ENCODE results near the gene GPR108.

The GPR108 gene

DNA sequence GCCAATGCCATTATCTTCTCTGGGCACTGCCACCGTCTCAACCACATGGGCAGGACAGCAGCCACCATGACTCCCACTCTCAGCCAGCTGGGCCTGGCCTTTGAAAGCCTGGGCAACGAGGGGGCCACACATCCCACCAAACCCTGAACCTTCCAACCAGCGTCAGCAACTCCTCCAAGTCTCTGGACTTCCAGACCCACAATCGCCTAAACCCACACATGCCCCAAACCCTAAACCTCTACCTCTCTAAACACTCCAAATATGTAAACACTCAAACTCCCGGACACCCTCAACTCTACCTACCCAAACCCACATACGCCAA is 17.9 kb downstream of the GPR108 start (continued):
- TF ChIP-seq, protein P1, sequence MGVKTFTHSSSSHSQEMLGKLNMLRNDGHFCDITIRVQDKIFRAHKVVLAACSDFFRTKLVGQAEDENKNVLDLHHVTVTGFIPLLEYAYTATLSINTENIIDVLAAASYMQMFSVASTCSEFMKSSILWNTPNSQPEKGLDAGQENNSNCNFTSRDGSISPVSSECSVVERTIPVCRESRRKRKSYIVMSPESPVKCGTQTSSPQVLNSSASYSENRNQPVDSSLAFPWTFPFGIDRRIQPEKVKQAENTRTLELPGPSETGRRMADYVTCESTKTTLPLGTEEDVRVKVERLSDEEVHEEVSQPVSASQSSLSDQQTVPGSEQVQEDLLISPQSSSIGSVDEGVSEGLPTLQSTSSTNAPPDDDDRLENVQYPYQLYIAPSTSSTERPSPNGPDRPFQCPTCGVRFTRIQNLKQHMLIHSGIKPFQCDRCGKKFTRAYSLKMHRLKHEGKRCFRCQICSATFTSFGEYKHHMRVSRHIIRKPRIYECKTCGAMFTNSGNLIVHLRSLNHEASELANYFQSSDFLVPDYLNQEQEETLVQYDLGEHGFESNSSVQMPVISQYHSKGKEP (tag by site-specific recombination; IDR thresholded peaks at IDR 0.05): no peak
- TF ChIP-seq SP3 (tag by site-specific recombination; IDR thresholded peaks at IDR 0.05): no peak
- no peak for TF ChIP-seq ZNF610 (tag by site-specific recombination; IDR thresholded peaks at IDR 0.05; ENCODE audit: borderline replicate concordance)
- TF ChIP-seq ZNF239 (tag by site-specific recombination; IDR thresholded peaks at IDR 0.05): no peak
- TF ChIP-seq ZBTB1 (tag by site-specific recombination; IDR thresholded peaks at IDR 0.05): no peak
- TF ChIP-seq RBAK (tag by site-specific recombination; IDR thresholded peaks at IDR 0.05): no peak
- TF ChIP-seq HOXA7 (CRISPR knock-in tag; IDR thresholded peaks at IDR 0.05; ENCODE audit: borderline replicate concordance): no peak
- TF ChIP-seq, protein P2, sequence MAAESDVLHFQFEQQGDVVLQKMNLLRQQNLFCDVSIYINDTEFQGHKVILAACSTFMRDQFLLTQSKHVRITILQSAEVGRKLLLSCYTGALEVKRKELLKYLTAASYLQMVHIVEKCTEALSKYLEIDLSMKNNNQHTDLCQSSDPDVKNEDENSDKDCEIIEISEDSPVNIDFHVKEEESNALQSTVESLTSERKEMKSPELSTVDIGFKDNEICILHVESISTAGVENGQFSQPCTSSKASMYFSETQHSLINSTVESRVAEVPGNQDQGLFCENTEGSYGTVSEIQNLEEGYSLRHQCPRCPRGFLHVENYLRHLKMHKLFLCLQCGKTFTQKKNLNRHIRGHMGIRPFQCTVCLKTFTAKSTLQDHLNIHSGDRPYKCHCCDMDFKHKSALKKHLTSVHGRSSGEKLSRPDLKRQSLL (tag by site-specific recombination; IDR thresholded peaks at IDR 0.05): no peak
- no peak for TF ChIP-seq ZNF514 (tag by site-specific recombination; IDR thresholded peaks at IDR 0.05)
- no peak for TF ChIP-seq ZNF777 (tag by site-specific recombination; IDR thresholded peaks at IDR 0.05; ENCODE audit: borderline replicate concordance)

GRCh38 chr19:6718741-6719539 is 18.4 kb downstream of the GPR108 start:
- CTCF ChIA-PET: interaction anchor here (0.6 kb wide), 1 partner anchor 731 kb away, joined by 4 read pairs; no protein-coding TSS in a partner anchor
- Histone ChIP-seq H3K27ac (ENCODE audit: extremely low read depth, low read depth, low read length) (no peak overlapping the region), H3K4me3 (ENCODE audit: low read depth, low read length) (no peak overlapping the region), H3K9me3 (ENCODE audit: control insufficient read depth, insufficient read depth, low read depth, low read length) (no peaks in the 10 kb centered on the region), H3K36me3 (ENCODE audit: control insufficient read depth in 2 of 2, insufficient read depth in 1 of 2, low read length in 2 of 2) (no peaks in the 10 kb centered on the region), H3K4me1 (ENCODE audit: control insufficient read depth, insufficient read depth, low read length) (no peaks in the 10 kb centered on the region)
- TF ChIP-seq ZSCAN23 (tag by site-specific recombination; IDR thresholded peaks at IDR 0.05) (no peak), ZNF350 (tag by site-specific recombination; IDR thresholded peaks at IDR 0.05) (no peak), ZNF10 (tag by site-specific recombination; IDR thresholded peaks at IDR 0.05) (no peak), ZNF155 (tag by site-specific recombination; IDR thresholded peaks at IDR 0.05) (no peak), ZNF48 (tag by site-specific recombination; IDR thresholded peaks at IDR 0.05) (no peak), ZFP37 (tag by site-specific recombination; IDR thresholded peaks at IDR 0.05) (no peak), KLF9 (tag by site-specific recombination; IDR thresholded peaks at IDR 0.05; ENCODE audit: low read depth) (peak; percentile 87), FEZF1 (tag by site-specific recombination; IDR thresholded peaks at IDR 0.05) (no peak), SETDB1 (IDR thresholded peaks at IDR 0.05; ENCODE audit: insufficient read length, low read length) (no peak), SP2 (tag by site-specific recombination; IDR thresholded peaks at IDR 0.05) (peak; percentile 62), KLF1 (tag by site-specific recombination; IDR thresholded peaks at IDR 0.05) (peak; percentile 52; the same call in 1 of the 2 replicates), GLI2 (tag by site-specific recombination; IDR thresholded peaks at IDR 0.05; ENCODE audit: borderline replicate concordance, low read depth) (no peak), ZFHX2 (tag by site-specific recombination; conservative IDR thresholded peaks at IDR 0.05) (peak; percentile 24; the same call in 1 of the 2 replicates), ZNF114 (tag by site-specific recombination; IDR thresholded peaks at IDR 0.05) (no peak), ZNF747 (tag by site-specific recombination; IDR thresholded peaks at IDR 0.05) (no peak), EGR2 (tag by site-specific recombination; IDR thresholded peaks at IDR 0.05; ENCODE audit: low read depth) (peak; percentile 28; the same call in 1 of the 2 replicates), GFI1B (tag by site-specific recombination; IDR thresholded peaks at IDR 0.05) (no peak), ZNF830 (tag by site-specific recombination; IDR thresholded peaks at IDR 0.05; ENCODE audit: low read depth) (no peak), ZNF561 (tag by site-specific recombination; IDR thresholded peaks at IDR 0.05; ENCODE audit: borderline replicate concordance) (no peak), SP3 (tag by site-specific recombination; IDR thresholded peaks at IDR 0.05) (peak; percentile 82), ZFP69B (tag by site-specific recombination; IDR thresholded peaks at IDR 0.05) (no peak)
- TF ChIP-seq, protein P3, sequence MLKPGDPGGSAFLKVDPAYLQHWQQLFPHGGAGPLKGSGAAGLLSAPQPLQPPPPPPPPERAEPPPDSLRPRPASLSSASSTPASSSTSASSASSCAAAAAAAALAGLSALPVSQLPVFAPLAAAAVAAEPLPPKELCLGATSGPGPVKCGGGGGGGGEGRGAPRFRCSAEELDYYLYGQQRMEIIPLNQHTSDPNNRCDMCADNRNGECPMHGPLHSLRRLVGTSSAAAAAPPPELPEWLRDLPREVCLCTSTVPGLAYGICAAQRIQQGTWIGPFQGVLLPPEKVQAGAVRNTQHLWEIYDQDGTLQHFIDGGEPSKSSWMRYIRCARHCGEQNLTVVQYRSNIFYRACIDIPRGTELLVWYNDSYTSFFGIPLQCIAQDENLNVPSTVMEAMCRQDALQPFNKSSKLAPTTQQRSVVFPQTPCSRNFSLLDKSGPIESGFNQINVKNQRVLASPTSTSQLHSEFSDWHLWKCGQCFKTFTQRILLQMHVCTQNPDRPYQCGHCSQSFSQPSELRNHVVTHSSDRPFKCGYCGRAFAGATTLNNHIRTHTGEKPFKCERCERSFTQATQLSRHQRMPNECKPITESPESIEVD (tag by site-specific recombination; IDR thresholded peaks at IDR 0.05): no peak
- TF ChIP-seq, protein P4, sequence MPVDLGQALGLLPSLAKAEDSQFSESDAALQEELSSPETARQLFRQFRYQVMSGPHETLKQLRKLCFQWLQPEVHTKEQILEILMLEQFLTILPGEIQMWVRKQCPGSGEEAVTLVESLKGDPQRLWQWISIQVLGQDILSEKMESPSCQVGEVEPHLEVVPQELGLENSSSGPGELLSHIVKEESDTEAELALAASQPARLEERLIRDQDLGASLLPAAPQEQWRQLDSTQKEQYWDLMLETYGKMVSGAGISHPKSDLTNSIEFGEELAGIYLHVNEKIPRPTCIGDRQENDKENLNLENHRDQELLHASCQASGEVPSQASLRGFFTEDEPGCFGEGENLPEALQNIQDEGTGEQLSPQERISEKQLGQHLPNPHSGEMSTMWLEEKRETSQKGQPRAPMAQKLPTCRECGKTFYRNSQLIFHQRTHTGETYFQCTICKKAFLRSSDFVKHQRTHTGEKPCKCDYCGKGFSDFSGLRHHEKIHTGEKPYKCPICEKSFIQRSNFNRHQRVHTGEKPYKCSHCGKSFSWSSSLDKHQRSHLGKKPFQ (tag by site-specific recombination; IDR thresholded peaks at IDR 0.05): no peak
- POLR2A ChIA-PET: no interaction called here

Data from HEK293 (cell line).